Gastrocnemius medialis (tissue), 4 donors: ENCODE data around the gene TANGO2.

ENCODE experiments used
- CTCF ChIP-seq, 5 experiments: fragments of 450-650 bp in 3 of 5; fragments of 200-600 bp in 2 of 5; sonication (generic) in 2 of 5; IDR thresholded peaks in 4 of 5; conservative IDR thresholded peaks in 1 of 5; 1 replicate in 4 of 5; 2 replicates in 1 of 5; pipeline ENCODE4 v1.5.1; 2016 to 2019; ENCODE audit warnings: antibody characterized with exemption in 5 of 5, mild to moderate bottlenecking in 3 of 5, moderate library complexity in 3 of 5
- POLR2A ChIP-seq, 2 donors: fragments of 450-650 bp; IDR thresholded peaks; one replicate each; pipeline ENCODE4 v1.6.1; 2017; ENCODE audit warnings: antibody characterized with exemption in 2 of 2, mild to moderate bottlenecking in 2 of 2, moderate library complexity in 2 of 2

DNA sequence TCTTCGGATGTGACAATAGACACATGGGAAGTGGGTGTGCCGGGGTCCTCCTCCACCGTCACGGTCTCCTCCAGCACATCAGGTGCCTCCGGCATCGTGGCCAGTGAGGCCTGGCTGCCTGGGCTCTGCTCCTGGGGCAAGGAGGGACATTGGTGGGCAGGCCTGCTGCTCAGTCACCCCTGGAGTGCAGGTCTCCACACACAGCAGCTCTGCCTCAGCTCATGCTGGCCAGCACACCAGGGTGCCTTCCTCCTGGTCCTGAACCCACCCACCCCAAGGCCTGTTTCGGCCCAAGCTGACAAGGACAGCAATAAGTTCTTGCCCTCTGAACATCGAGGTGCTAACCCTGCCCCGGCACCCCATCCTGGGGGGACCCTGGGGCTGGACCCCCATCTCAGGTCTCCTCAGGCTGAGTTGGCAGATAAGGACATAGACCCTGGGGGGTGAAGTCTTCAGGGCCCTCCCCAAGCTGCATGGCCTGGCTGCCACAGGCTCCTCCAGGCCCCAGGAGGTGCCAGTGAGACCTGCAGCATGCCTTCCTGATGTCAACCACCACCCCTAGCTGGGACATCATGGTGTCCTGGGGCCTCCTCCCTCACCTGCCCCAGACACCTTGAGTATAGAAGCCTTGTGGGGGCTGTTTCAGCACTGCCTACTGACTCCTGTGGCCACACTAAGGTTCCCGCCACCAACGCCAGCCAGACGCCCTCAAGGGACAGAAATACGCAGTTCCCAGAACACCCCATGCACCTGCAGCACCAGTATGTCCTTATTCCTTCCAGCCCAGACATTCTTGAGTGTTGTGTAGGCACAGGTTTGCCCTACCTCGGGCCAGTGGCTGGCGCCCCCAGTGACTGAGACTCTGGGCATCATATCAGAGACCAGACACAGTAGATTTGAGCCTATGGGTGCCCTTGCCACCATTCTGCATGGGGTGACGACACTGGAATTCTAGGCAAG is 38.7 kb upstream of the TANGO2 start:
- no peak for TF ChIP-seq CTCF (IDR thresholded peaks at IDR 0.05 in 4 of 5, conservative IDR thresholded peaks at IDR 0.05 in 1 of 5)
- TF ChIP-seq POLR2A (IDR thresholded peaks at IDR 0.05): no peak
